NB4 (cell line): Measurements from ENCODE around the gene CTXND1.

Experiments used
- CTCF ChIP-seq: IDR thresholded peaks from one replicate; pipeline ENCODE4 v1.5.1; 2012; ENCODE audit warnings: low read depth, low read length
- POLR2A ChIP-seq: IDR thresholded peaks from 2 replicates; pipeline ENCODE4 v1.6.1; 2011; ENCODE audit warnings: mild to moderate bottlenecking; ENCODE audit not compliant: insufficient read length; ENCODE audit errors: extremely low read depth

- TF ChIP-seq POLR2A (no peak), CTCF (no peak)
Measured at GRCh38 chr15:80240276-80240675, 11.7 kb downstream of the CTXND1 start.
